C4-2B (cell line): Measurements from ENCODE around the gene RNU1-4.
"Not testable (repeated sequence)": the region's sequence is repeated elsewhere in the genome, so short reads cannot be mapped to it uniquely, and the experiment has no call there.

Experiments
- CTCF ChIP-seq: fragments of 450-650 bp; conservative IDR thresholded peaks from 2 replicates; pipeline ENCODE4 v1.5.1; 2017; ENCODE audit warnings: mild to moderate bottlenecking
- ZFX ChIP-seq: fragments of 450-650 bp; IDR thresholded peaks from 2 replicates; pipeline ENCODE4 v1.6.1; 2017

- TF ChIP-seq CTCF, ZFX: not testable (repeated sequence)
Observed at GRCh38 chr1:16765731-16766605, 25.7 kb downstream of the RNU1-4 start.
